Medulla oblongata (tissue), 1 donor: ENCODE results near the gene HRAS.
"Not testable (repeated sequence)": the region's sequence is repeated elsewhere in the genome, so short reads cannot be mapped to it uniquely, and the experiment has no call there.

Experiments
- DNase-seq: peaks from one replicate; pipeline ENCODE4 v3.0.0-alpha.2; 2015; ENCODE audit errors: extremely low spot score

The HRAS gene

DNA sequence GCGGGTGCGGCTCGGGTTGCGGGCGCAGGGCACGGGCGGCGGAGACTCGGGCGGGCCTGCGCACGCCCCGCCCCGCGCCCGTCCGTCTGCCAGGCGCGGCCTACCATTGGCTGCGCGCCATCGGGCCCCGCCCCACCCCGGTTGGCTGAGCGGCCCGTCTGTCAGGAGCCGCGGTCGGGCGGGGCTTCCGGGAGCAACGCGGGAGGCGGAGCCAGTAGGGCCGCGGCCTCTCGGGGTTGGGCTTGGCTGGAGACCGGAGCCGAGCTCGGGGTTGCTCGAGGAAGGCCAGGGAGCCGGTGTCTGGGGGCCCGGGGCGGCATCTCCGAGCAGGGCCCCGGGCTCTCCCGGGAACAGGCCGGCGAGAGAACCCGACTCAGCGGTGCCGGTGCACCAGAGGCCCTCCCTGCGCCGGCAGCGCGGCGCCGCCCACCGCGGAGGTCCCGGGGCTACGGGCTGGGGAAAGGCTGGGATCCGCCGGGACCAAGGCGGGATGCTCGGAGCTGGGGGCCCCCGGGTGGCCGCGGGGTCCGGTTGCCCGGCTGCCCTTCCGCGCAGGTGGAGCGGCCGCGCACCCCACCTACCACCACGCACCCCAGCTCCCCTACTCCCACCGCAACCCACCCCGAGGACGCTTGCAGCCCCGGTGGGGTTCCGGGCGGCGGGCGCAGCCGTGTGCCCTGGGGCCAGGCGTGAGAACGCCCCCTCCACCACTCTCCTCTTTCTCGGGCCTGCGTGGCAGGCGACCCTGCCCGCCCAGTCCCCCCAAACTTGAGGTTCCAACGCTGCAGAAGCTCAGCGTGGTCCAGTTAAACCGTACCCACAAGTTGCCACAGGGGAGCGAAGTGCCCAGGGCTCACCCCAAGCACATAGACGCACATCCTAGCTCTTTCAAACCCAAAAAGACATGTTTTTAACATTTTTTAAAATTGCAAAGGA is at the start of gene HRAS:
TSS of gene HRAS (minus strand) at position 58 of the 936 bp plus-strand sequence.
- DNase-seq: peak; percentile 97

DNA sequence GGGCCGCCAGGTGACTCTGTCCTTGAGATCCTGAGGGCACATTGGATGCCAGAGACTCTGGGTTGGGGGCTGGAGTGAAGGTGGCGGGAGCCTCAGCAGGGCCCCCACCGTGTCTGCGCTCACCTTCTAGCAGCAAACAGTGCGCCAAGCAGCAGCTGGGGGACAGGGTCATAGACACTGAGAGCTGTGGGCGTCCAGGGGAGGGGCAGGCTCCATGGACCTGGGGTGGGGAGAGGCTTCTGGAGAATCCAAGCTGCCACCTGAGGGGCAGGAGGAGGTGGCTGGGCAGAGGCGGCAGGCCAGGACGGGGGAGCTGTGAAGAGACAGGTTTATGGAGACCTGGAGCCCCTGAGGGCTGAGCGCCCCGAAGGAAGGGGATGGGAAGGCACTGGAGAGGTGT is 48.9 kb upstream of the HRAS start:
- no peak for DNase-seq

- DNase-seq: no peak
These were observed 46.4 kb upstream of the HRAS start for GRCh38 chr11:581752-582151.

GRCh38 chr11:581342-581741 is 46.0 kb upstream of the HRAS start:
- no peak for DNase-seq

DNA sequence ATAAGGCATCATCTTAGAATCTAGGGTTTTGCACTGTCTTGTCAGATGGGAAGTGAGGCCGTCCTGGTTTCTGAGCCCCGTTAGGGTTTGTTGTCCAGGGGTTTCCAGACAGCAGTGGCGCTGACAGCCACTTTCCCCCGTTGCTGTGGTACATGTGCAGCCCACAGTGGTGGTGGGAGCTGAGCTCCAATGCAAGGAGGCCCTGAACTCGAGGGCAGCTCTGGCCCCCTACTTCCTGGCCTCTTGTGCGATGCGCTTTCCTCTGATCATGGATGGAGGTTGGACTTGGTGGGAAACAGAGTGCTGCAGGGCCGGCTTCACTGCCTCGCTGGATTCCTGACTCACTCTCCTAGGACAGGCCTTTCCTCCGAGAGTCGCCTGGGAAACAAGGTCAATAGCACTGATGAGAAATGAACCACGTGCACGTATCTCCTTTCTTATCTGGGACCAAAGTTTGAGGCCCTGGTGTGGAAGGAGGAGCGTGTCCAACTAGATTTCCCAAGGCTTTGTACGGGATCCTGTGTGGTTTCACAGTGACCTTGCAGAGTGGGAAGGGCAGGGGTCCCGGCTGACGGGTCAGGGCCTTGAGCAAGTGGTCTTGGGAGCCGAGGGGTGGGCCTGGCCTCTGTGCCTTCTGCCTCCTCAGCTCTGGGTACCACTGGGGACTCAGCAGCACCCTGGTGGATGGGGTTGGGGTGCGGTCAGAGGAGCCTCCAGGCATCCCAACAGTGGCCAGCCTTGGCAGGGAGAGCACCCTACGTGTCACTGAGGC is 44.6 kb upstream of the HRAS start:
- DNase-seq: no peak

- DNase-seq: no peak
These were observed 43.1 kb upstream of the HRAS start for GRCh38 chr11:578276-579035.

DNA sequence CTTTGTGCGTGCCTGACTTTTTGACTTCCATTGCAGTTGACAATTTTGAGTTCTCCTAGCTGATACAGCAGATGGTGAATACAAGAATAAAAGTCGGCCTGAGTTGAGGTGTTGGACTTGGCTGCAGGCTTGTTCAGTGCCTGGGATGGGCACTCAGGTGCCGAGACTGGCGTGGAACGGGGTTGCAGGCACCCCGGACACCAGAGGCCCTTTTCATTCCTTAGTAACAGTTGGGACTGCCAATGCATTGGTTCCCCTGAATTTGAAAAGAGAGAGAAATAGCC is 42.2 kb upstream of the HRAS start:
- DNase-seq: no peak

GRCh38 chr11:576811-577610 is 41.6 kb upstream of the HRAS start:
- DNase-seq: no peak

- DNase-seq: peak; percentile 94
These were observed 40.8 kb upstream of the HRAS start, which contains the start of gene PHRF1 for GRCh38 chr11:575996-576768. PHRF1 (plus strand) TSS chr11:576470; CDS start chr11:581513, 5,043 bp downstream.

- peak; percentile 85 for DNase-seq
These were observed 40.1 kb upstream of the HRAS start for GRCh38 chr11:575313-575995.

GRCh38 chr11:574632-575312 is 39.4 kb upstream of the HRAS start:
- no peak for DNase-seq

DNA sequence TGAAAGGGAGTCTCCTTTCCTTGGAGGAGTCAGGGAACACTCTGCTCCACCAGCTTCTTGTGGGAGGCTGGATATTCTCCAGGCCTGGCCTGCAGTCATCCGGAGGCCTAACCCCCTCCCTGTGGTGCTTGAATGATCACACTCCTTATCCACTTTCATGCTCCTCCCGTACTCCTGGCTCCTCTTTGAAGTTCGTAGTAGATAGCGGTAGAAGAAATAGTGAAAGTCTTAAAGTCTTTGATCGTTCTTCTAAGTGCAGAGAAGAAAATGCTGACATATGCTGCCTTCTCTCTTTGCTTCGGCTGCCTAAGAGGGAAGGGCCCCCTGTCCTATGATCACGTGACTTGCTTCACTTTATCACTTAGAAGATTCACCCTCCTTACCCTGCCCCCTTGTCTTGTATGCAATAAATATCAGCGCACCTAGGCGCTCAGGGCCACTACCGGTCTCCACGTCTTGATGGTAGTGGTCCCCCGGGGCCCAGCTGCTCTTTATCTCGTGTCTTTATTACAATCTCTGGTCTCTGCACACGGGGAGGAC is 38.7 kb upstream of the HRAS start:
- DNase-seq: not testable (repeated sequence)

DNA sequence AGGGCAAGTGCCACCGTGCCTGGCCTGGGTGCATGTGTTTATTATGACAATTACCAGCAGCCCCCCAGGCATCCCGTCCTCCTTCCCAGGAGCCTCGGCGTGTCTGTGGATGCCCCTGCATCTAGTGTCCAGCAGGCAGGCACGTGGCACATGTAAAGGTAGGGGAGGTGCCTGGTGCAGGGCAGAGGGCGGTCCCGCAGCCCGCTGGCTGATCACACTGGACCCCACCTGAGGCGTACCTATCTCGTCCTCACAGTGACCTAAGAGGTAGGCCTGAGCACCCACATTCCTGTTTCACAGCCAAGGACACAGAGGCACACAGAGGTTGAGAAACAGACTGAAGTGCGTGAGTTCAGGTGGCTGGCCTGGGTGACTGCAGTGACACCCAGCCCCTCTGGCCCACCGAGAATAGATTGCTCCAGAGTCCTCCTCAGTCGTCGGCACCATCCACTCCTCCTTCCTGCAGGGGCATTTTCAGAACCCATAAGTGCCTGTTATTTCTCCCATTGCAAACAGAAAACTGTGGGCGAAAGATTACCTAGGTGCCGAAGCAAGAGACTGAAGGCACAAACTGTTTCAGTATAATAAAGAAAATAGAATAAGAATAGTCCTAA is 37.9 kb upstream of the HRAS start:
- no peak for DNase-seq

GRCh38 chr11:571802-572185 is 36.4 kb upstream of the HRAS start:
- DNase-seq: no peak

DNA sequence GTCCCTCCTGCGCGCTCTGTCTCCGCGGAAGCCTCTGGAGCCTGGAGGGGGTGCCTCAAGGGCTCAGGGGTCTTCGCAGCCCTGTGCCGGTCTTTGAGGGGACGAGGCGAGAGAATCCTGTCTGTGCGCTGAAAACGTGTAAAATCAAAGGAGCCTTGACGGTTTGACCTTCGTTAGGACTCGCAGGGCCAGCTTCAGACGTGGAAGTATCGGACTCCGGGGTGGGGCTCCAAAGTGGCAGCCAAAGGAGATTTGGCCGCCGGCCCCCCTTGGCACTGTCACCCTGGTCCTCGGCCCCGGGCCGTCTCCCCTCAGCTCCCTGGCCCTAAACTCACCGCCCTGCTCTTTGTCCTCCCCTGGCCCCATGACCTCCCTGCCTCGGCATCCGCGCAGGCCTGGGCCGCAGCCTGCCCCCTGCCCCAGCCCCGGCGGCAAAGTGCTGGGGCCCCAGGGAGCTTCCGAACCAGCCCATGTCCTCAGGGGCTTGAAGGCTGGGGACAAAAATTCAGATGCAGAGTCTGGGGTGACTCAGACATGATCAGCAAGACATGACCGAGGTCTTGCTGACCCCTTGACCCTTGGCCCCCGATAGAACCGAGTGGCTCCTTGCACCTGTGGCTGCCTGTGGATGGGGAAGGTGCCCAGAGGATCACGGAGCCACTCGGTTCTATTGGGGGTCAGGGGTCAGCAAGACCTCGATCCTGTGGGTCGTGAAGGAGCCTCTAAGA is 33.9 kb upstream of the HRAS start:
- DNase-seq: no peak

- peak; percentile 93 for DNase-seq
These were observed 33.2 kb upstream of the HRAS start for GRCh38 chr11:568306-569157.
